PFSK-1 (cell line): ENCODE measurements around the gene NCAM2.

ENCODE experiments used
- FOXP2 ChIP-seq: optimal IDR thresholded peaks from 2 replicates; pipeline ENCODE3; 2011; ENCODE audit warnings: borderline replicate concordance, control low read depth, inconsistent platforms; ENCODE audit not compliant: insufficient read depth; ENCODE audit errors: extremely low read length, extremely low read depth
- POLR2AphosphoS5 ChIP-seq: IDR thresholded peaks from 2 replicates; pipeline ENCODE4 v1.6.1; 2012; ENCODE audit warnings: low read depth, mild to moderate bottlenecking, control low read depth, low read length, moderate library complexity
- SIN3A ChIP-seq: IDR thresholded peaks from 2 replicates; pipeline ENCODE4 v1.6.1; 2012; ENCODE audit warnings: mild to moderate bottlenecking, low read length, moderate library complexity, borderline replicate concordance; ENCODE audit not compliant: insufficient read depth
- TAF1 ChIP-seq: IDR thresholded peaks from 2 replicates; pipeline ENCODE4 v1.6.1; 2012; ENCODE audit warnings: low read length, control low read depth, borderline replicate concordance; ENCODE audit not compliant: insufficient read depth
- TF ChIP-seq, protein P1 (sequence below), 2 experiments: IDR thresholded peaks; 2 replicates each; pipeline versions ENCODE4 v1.6.1 to v1.8.0; 2011 to 2012; ENCODE audit warnings: low read depth in 2 of 2, low read length in 2 of 2, control low read depth in 1 of 2, inconsistent platforms in 1 of 2, mild to moderate bottlenecking in 1 of 2, moderate library complexity in 1 of 2; ENCODE audit not compliant: insufficient read depth in 1 of 2

The NCAM2 gene

GRCh38 chr21:21096956-21097355 lies 98.7 kb downstream of the NCAM2 start:
- TF ChIP-seq FOXP2 = no peak
- TF ChIP-seq SIN3A = no peak

DNA sequence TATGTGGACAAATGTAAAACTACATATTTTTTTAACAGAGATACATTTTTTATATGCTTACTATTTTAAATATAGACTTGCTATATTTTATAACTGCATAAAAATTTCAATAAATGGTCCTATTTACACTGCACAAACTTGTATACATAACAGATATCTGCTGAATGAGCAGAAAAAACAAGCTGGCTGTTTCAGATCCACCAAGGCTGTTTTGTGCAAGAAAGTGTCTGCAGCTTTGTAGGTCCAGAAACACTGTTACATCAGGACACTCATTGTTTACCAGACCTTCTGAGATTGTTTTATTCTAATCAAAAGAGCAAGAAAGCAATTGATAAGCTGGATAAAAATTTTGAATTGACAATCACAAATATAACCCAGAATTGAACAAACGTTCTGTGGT lies 99.3 kb downstream of the NCAM2 start:
- TF ChIP-seq, protein P1, sequence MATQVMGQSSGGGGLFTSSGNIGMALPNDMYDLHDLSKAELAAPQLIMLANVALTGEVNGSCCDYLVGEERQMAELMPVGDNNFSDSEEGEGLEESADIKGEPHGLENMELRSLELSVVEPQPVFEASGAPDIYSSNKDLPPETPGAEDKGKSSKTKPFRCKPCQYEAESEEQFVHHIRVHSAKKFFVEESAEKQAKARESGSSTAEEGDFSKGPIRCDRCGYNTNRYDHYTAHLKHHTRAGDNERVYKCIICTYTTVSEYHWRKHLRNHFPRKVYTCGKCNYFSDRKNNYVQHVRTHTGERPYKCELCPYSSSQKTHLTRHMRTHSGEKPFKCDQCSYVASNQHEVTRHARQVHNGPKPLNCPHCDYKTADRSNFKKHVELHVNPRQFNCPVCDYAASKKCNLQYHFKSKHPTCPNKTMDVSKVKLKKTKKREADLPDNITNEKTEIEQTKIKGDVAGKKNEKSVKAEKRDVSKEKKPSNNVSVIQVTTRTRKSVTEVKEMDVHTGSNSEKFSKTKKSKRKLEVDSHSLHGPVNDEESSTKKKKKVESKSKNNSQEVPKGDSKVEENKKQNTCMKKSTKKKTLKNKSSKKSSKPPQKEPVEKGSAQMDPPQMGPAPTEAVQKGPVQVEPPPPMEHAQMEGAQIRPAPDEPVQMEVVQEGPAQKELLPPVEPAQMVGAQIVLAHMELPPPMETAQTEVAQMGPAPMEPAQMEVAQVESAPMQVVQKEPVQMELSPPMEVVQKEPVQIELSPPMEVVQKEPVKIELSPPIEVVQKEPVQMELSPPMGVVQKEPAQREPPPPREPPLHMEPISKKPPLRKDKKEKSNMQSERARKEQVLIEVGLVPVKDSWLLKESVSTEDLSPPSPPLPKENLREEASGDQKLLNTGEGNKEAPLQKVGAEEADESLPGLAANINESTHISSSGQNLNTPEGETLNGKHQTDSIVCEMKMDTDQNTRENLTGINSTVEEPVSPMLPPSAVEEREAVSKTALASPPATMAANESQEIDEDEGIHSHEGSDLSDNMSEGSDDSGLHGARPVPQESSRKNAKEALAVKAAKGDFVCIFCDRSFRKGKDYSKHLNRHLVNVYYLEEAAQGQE (IDR thresholded peaks at IDR 0.05; ENCODE audit: insufficient read depth in 1 of 2, low read depth in 2 of 2, low read length in 2 of 2) = no peak
- TF ChIP-seq FOXP2 (no peak), SIN3A (no peak), TAF1 (no peak), POLR2AphosphoS5 (no peak)

GRCh38 chr21:21101911-21102310 lies 103.7 kb downstream of the NCAM2 start:
- TF ChIP-seq, protein P1 (IDR thresholded peaks at IDR 0.05; ENCODE audit: insufficient read depth in 1 of 2, low read depth in 2 of 2, low read length in 2 of 2) = no peak
- TF ChIP-seq FOXP2 = peak; percentile 35

- TF ChIP-seq SIN3A (no peak), TAF1 (no peak), FOXP2 (no peak), POLR2AphosphoS5 (no peak)
- TF ChIP-seq, protein P1 (IDR thresholded peaks at IDR 0.05; ENCODE audit: insufficient read depth in 1 of 2, low read depth in 2 of 2, low read length in 2 of 2) = no peak
These were observed 104.7 kb downstream of the NCAM2 start for GRCh38 chr21:21102896-21103295.

GRCh38 chr21:21103692-21104091 lies 105.5 kb downstream of the NCAM2 start:
- TF ChIP-seq SIN3A (no peak), POLR2AphosphoS5 (no peak)
- TF ChIP-seq, protein P1 (IDR thresholded peaks at IDR 0.05; ENCODE audit: insufficient read depth in 1 of 2, low read depth in 2 of 2, low read length in 2 of 2) = no peak

DNA sequence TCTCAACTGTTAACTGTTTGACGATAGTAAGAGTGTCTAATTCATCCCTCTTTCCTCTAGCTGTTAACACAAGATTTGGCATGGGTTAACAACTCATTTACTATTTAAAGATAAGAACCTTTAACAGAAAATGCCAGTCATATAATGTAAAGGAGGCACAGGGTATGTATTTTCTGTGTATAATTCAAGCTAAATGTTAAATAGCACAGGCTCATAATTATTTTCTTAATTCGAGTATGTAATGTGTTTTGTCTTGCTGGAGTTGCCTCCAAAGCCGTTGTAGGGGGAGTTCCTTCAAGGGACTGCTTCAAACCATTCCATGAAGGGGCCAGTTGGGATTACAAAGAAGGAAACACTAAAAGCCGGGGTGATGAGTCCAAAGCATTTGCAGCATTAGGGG lies 111.5 kb downstream of the NCAM2 start:
- TF ChIP-seq POLR2AphosphoS5 = no peak
- TF ChIP-seq, protein P1 (IDR thresholded peaks at IDR 0.05; ENCODE audit: insufficient read depth in 1 of 2, low read depth in 2 of 2, low read length in 2 of 2) = no peak
- TF ChIP-seq SIN3A = no peak
- TF ChIP-seq FOXP2 = no peak
- no peak for TF ChIP-seq TAF1
